ENCODE data around the gene FARSB.

The FARSB gene

GRCh38 chr2:222572264-222572721 is 83.6 kb downstream of the FARSB start:
- ChIA-PET CTCF (interaction anchor here (1.9 to 4.1 kb wide), 4 partner anchors 11 to 254 kb away, joined by 4 to 26 read pairs (median 14); no protein-coding TSS in a partner anchor), POLR2A (no interaction called here)
- DNase-seq (ENCODE audit: extremely low spot score), result no peak
- TF ChIP-seq, protein P1, sequence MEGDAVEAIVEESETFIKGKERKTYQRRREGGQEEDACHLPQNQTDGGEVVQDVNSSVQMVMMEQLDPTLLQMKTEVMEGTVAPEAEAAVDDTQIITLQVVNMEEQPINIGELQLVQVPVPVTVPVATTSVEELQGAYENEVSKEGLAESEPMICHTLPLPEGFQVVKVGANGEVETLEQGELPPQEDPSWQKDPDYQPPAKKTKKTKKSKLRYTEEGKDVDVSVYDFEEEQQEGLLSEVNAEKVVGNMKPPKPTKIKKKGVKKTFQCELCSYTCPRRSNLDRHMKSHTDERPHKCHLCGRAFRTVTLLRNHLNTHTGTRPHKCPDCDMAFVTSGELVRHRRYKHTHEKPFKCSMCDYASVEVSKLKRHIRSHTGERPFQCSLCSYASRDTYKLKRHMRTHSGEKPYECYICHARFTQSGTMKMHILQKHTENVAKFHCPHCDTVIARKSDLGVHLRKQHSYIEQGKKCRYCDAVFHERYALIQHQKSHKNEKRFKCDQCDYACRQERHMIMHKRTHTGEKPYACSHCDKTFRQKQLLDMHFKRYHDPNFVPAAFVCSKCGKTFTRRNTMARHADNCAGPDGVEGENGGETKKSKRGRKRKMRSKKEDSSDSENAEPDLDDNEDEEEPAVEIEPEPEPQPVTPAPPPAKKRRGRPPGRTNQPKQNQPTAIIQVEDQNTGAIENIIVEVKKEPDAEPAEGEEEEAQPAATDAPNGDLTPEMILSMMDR (IDR thresholded peaks at IDR 0.05; ENCODE audit: control extremely low read depth, extremely low read depth, low read depth, missing control alignments), result no peak

GRCh38 chr2:222569826-222570225 is 86.1 kb downstream of the FARSB start:
- ChIA-PET POLR2A (no interaction called here), CTCF (interaction anchor here (1.0 to 2.1 kb wide), 3 partner anchors 8 to 252 kb away, joined by 3 to 22 read pairs (median 6); no protein-coding TSS in a partner anchor)
- TF ChIP-seq, protein P1 (IDR thresholded peaks at IDR 0.05; ENCODE audit: control extremely low read depth, extremely low read depth, low read depth, missing control alignments), result no peak
- no peak for DNase-seq (ENCODE audit: extremely low spot score)

DNA sequence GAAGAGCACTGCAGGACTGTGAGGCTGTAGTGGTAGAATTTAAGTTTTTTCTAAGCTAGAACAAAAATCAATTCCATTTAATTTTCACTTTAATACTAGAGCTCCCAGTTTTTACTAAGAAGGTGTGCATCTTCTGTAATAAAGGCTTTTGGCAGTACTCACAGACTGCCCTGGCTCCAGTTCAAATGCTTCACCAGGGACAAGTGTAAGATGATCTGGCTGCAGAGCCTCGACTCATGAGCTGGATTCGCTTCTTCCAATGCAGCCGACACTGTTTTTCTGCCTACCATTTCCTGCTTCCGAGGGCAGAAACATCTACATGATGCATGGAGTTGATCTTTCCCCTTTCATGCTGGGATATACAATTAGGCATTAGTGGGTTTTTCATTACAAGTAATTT is 87.0 kb downstream of the FARSB start:
- ChIA-PET POLR2A (no interaction called here), CTCF (interaction anchor here (1.4 kb wide), 1 partner anchor 251 kb away, joined by 6 read pairs; no protein-coding TSS in a partner anchor)
- TF ChIP-seq, protein P1 (IDR thresholded peaks at IDR 0.05; ENCODE audit: control extremely low read depth, extremely low read depth, low read depth, missing control alignments), result no peak
- no peak for DNase-seq (ENCODE audit: extremely low spot score)

GRCh38 chr2:222566229-222566628 is 89.7 kb downstream of the FARSB start:
- no peak for DNase-seq (ENCODE audit: extremely low spot score)
- CTCF ChIA-PET, result interaction anchor here (9.9 kb wide), 1 partner anchor 247 kb away, joined by 155 read pairs; a partner anchor contains a TSS
- POLR2A ChIA-PET, result no interaction called here
- TF ChIP-seq, protein P1 (IDR thresholded peaks at IDR 0.05; ENCODE audit: control extremely low read depth, extremely low read depth, low read depth, missing control alignments), result no peak

DNA sequence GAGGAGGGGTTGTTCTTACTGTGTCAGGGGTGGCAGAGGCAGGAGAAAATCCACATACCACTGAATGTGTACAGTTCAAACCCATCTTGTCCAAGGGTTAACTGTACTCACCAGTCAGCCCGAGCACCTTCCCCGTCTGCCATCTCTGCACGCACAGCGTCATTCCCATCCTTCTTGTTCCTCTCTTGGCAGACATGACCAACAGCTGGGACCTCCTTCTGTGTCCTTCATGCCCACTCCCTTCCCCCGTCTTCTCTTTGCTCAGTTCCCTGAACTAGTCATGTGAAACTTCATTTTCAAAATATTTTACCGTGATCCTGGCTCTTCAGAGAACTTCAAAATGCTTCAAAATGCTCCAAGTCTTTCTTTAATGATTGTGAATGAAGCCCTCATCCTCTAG is 92.0 kb downstream of the FARSB start:
- POLR2A ChIA-PET, result no interaction called here
- CTCF ChIA-PET, result interaction anchor here (1.6 to 9.9 kb wide), 5 partner anchors 9 to 256 kb away, joined by 4 to 155 read pairs (median 8); a partner anchor contains a TSS
- TF ChIP-seq, protein P1 (IDR thresholded peaks at IDR 0.05; ENCODE audit: control extremely low read depth, extremely low read depth, low read depth, missing control alignments), result no peak
- DNase-seq (ENCODE audit: extremely low spot score), result no peak

GRCh38 chr2:222563106-222563718 is 92.7 kb downstream of the FARSB start:
- CTCF ChIA-PET, result interaction anchor here (1.5 to 9.9 kb wide), 8 partner anchors 10 to 256 kb away, joined by 3 to 155 read pairs (median 7); a partner anchor contains a TSS
- TF ChIP-seq, protein P1 (IDR thresholded peaks at IDR 0.05; ENCODE audit: control extremely low read depth, extremely low read depth, low read depth, missing control alignments), result no peak
- POLR2A ChIA-PET, result no interaction called here
- DNase-seq (ENCODE audit: extremely low spot score), result no peak
